ENCODE measurements around the gene PLXNA2.

The PLXNA2 gene

DNA sequence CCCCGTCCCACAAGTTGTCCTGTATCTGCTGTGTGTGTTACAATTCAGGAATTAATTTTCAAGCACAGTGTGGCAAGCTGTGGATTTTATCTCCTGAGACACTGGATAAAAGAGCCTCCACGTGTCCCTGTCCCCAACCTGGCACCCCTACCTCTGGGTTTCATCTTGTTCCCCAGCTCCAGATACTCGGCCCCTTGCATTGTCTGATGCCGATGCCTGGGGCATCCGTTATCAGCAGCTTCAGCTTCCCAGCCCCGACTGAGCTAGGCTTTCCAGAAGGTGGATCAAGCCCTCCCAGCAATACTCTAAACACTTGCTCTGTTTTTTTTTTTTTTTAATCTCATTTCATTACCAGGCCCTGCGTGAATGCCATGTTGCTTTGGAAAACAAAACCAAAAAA is 159.4 kb downstream of the PLXNA2 start:
- no peak for DNase-seq

DNA sequence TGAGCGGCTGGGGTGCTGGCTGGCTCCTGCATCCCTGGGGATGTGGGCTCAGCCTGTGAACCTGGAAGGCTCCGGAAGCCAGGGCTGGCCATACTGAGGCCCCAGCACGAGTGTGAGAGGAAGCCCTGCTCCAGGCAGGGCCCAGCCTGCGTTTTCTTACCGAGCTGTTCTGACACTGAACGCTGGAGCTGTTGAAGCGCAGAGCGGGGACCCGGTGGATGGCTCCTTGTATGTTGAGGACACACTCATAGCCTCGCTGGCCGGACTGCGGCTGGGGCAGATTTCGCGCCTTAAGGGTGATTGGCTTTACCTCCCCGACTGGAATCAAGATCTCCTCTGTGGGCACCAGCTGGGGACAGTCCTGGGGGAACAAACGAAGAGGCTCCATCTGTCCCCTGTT is 160.0 kb downstream of the PLXNA2 start:
- no peak for DNase-seq

DNA sequence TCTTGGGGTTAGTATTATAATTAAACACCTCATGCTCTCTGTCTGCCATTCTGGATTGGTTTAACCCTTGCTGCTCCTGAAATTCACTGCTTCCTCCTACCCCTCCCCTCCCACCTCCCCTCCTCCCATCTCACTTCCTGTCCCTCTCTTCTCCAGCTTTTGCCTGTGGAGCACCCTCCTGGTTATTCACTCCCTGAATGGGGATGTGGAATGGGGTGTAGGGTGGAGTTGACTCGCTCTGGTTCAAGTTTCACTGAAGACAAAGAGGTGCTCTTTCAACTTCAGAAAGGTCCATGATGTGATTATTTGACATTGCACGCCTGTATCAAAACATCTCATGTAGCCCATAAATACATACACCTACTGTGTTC is 160.5 kb downstream of the PLXNA2 start:
- DNase-seq, result no peak

DNA sequence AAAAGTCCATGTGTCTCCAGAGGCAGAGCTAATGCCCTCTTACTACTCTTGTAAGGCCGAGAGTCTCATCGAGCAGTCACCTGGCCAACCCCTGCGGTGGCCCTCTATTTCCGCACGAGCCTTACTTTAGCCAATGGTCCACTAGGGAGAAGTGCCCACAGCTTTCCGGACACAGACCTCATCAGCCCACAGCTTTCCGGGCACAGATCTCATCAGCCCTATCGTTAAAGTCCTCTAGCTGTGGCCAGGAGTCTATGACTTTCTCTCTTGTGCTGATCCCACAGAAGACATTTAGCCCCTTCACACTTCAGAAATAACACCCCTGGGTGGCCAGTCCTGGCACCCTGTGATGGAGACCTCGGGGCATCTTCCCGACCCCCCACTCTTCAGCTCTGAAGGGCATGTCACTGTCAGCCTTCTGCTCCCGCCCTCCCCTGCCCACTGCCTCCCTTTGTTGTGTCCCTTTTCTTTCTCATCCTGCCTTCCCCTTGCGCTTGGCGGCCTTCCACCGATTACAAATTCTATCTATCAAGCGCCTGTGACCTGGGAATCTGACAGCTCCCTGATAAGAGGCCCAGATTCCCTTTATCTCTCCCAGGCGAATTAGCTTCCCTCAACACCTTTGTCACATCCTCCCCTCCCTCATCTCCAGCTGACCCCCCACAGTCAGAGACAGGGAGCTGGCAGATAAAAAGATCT is 161.0 kb downstream of the PLXNA2 start:
- DNase-seq, result no peak

DNA sequence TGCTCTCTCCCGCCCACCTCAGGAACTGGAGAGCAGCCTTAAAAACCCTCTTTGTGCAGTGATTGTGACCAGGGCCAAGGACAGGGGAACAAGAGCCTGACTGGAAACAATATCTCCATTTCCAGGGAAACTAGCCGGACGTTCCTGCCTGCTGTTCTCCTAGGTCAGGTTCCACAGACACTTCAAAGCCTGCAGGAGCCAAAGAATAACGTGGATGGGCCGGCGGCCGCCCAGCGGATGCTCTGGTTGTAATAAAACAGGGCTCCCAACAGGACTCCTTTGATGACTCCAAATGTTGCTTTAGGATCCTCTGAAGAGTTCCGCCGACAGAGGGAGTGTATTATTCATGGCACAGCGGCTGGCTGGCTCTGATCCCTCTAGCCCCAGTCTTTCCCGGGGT is 162.2 kb downstream of the PLXNA2 start:
- DNase-seq, result no peak

DNA sequence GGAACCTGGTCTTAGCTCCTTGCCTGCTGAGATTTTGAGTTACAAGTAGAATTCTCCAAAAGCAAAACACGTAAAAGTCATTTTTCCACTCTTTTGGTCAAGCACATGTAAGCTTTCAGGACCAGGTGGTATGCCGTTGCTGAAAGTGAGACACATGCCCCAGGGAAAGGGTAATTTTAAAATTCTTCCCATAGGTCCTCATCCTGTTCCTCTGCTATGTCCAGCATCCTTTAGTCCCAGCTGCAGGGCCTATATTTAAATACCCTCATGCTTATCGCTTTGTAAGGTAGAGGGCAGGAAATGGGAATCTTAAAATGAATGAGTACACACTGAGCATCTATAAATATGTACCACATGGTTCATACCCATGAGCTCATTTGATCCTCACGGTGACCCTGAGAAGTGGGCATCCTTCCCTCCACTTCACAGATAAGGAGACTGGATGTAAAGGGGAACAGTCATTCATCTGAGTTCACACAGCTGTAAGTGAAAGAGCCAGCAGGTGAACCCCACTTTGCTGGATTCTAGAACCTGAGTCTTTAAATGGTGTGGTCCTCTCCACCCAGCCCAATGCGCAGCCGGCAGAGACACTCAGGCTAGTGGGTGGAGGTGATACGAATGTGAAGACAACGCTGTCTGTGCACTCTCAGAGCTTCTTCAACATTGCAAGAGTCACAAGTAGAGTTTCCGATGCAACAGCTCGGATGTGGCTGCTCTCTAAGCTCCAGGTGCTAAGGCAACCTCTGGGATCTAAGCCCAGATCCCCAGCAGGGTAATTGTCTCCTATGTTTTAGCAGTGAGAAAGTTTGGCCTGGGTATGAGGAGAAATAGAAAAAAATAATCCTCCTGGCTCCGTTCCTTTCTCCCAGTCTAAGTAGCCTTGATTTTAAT is 163.5 kb downstream of the PLXNA2 start:
- DNase-seq, result no peak

DNA sequence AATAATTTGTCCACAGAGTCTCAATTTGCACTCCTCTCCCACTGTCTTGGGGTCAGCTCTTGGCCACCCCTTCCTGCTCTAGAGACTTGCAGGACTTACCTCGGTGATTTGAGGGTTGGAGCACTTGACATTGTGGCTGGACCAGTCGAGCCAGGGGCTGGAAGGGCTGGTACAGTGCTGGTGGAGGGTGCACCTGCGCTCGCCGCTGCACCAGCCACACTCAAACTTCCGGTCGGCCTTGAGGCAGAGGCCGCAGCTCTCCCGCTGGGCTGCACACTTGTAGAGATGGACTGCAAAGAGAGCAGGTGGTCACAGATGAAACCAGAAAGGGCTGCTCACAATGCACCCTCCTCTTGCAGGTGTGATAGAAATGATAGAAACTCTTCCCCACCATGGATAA is 165.0 kb downstream of the PLXNA2 start:
- no peak for DNase-seq

DNA sequence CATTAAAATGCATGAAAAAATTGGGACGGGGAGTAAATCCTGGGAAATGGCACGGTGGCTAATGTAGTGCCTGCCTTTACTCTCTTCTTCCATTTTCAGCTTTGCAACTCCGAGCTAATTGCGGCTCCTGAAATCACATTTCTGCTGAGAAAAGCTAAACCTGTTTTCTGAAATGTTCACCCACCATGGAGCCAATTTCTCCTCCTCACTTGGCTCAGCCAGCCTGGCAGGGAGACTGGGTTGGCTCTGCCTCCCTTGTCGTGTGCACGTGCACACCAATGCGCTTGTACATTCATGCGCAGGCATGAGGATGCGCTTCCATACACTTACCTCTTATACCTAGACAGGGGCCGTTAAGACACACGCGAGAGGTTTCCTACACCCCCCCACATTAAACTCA is 165.4 kb downstream of the PLXNA2 start:
- DNase-seq, result no peak

DNA sequence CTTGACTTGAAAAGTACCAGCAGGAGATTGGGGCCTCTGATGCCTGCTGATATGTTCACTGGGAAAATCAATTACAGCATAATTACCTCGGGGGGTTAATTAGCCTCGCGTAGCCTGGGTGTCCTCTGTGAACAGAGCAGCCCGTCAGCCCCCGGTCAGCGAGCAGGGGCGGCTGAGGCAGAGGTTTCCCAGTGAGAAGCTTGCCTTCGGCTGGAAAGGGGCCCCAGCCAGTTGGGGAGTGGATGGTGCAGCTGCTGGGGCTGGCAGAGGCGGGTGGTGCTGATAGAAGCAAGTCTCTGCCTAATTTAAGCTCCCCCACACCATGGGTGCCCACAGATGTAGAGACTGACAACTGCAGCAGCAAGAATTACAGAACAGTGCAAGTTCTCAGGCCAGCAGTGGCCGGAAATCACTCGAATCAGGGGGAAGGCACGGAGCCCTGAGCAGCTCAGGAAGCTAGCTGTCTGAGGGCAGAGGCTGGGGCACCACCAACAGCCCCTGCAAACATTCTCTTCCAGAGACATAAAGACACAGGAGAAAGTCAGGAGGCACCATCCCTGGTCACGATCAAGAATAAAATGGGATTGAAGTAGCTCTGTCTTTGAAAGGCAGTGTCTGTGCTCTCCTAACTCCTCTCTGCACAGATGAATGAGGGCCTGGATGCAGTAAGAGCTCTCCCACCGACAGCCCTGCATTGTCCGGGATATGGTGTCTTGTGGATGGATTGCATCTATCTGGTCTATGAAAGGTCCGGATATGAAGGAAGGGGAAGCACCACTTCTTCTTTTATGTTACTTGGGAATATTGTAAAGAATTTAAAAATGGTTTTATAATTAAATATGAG is 166.7 kb downstream of the PLXNA2 start:
- DNase-seq, result no peak

DNA sequence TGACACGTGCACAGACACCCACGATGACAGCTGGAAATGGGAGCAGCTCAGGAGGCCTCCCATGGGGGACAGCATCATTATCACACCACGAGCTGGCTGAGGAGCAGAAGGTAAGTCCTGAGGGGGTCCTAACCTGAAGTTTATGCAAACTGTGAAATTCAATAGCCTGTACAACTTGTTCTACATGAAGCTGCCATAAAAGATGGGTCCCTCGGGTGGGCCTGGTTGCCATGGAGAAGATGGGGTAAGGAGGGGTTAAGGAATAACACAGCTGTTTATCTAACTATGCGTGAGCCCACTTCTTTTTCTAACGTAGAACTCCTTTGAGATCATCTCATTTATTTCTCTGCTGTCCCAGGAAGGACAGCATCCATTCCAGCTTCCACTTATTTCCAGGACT is 169.8 kb downstream of the PLXNA2 start:
- DNase-seq, result no peak

DNA sequence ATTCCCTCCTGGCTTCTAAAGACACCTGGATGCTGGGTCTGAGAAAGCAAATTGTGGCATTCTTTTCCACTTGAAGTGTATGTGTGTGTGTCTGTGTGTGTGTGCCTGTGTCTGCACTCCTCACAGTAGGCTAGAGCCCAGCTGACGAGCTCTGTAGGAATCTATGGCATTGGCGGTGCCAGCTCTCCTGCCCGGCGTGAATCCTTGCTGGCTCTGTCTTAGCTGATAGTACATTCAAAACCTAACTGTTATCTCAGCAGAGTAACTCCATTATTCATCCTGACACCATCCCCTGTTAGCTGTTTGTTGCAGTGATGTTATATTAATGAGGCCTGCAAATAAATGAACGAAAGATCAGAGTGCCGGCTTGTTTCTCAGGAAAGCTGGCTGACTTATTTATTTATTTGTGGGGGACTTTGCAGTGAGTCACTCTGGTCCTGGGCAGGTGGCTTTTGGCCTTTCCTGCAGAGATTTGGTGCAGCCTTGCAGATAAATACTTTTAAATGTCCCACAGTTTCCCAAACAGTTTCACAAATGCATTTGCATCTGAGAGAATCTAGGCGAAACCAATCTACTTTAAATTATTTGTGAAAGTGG is 172.7 kb downstream of the PLXNA2 start:
- no peak for DNase-seq

DNA sequence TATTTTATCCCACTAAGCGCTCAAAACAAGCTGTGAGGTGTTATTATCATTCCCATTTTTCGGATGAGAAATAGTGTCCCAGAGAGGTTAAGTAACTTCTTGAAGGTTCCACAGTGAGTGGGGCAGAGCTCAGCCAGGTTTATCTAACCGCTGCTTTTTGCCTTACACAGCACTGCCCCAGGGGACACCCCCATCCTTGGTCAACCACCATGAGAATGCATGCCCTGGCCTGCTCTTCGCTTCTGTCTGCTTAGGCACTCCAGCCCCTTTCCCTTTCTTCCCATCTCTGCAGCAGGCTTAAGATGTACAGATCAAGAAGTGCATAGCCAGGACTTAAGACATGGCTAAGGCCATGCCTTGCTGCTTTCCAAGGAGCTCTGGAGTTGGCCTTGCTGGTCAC is 174.3 kb downstream of the PLXNA2 start:
- DNase-seq, result no peak

DNA sequence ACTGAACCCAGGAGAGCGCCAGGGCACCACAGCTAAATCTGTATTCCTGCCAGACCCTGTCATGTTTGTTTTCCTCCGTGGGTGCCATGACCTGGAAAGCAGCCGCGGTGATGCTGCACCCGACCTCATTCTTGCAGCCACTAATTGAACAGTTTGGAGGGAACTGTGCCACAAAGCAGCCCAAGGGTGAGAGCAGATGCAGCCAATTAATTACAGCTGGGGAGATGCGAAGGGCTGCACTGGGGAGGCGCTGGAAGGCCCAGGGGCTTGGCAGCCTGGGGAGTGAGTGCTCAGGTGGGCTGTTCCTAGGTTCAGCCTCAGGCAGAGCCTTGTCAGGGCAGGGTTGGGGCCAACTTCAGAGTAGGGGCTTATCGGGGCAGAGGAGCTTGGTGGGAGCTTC is 174.9 kb downstream of the PLXNA2 start:
- DNase-seq, result no peak

DNA sequence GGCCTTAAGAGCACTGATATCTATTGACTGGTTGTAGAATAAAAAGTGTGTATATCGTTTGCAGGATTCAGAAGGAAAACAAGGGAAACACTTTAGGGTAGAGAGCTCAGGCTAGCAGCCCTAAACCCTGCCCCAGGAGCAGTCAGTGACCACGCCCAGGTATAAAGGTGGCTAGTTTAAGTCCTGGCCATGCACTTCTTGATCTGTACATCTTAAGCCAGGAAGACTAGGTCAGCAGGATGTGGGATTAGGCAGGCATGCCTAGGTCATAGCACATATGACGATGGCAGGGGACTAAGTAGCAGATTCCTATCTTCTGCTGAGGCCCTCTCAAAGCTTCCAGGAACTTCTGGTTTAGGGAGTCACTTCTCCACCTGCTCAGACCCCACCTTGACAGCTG is 175.3 kb downstream of the PLXNA2 start:
- DNase-seq, result no peak

DNA sequence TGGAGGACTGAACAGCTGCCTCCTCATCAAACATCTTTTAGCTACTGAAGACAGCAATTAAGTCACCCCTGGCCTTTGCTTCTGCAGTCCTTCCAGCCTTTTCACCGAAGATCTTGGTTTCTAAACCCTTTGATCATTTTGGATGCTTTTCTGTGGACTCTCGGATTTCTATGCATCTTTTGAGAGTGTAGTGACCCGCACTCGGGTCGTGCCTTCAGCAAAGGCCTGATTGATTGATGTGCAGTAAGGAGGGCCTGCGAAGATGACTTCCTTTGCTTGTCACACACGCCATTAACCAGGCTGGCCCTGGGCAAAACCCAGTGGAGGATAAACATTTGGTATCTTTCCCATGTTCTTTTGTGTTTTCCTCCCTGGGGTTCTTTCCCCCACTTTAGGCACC is 175.8 kb downstream of the PLXNA2 start:
- DNase-seq, result no peak

DNA sequence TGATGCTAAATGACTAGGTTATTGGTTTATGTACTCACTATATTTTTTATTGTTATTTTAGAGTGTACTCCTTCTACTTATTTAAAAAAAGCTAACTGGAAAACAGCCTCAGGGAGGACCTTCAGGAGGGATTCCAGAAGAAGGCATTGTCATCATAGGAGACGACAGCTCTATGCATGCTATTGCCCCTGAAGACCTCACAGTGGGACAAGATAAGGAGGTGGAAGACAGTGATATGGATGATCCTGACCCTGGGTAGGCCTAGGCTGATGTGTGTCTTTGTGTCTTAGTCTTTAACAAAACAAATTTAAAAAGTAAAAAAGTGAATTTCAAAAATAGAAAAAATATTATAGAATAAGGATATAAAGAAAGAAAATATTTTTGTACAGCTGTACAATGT is 177.6 kb downstream of the PLXNA2 start:
- no peak for DNase-seq

DNA sequence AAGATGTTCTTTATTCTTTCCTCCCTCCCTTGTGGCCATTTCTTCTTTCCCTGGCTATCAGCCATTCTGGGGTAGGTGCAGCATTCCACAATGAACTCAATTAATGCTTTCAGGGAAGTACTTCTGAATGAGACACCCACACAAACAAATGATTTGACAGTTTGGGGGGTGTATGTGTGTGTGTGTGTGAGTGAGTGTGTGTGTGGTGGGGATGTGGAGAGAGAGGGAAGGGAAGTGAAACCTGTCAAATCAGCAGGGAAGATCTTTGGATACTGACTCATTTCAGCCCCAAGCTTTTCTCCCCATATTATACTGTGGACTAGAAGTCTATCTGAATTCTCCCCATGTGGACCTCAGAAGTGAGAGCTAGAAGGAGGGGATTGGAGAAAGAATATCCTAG is 178.3 kb downstream of the PLXNA2 start:
- peak; percentile 96 for DNase-seq

DNA sequence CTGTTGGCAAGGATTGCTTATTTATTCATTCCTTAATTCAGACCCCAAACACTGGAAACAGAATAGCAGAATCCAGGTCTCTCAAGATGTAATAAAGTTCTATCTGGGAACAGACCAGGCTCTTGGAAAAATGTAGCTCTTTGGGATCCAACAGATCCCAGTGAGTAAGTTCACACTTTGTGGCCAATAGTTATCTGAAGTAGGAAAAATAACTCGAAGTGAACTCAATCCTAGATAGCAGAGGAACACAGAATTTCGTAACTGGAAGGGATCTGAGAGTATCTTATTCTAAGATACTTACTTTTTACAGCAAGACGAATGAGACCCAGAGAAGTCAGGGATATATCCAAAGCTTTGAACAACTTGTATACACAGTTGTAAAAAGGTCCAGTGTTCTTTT is 182.6 kb downstream of the PLXNA2 start:
- no peak for DNase-seq

DNA sequence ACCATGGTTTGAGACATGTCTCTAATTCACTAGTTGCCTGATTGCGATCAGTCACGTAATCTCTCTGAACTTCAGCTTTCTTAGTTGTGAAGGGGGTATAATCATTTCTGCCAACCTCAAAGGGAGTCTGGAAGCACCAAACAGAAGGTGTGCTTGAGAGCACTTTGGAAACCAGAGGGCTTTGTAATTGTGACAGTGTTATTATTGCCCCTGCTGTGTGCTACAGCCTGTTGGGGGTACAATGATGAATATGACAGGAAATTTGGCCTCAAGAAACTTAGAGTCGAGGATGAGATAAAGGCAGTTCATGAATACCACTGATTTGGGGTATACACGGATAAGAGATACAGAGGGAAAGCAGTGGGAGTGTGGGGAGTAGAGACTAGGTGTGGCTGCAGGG is 183.1 kb downstream of the PLXNA2 start:
- no peak for DNase-seq

DNA sequence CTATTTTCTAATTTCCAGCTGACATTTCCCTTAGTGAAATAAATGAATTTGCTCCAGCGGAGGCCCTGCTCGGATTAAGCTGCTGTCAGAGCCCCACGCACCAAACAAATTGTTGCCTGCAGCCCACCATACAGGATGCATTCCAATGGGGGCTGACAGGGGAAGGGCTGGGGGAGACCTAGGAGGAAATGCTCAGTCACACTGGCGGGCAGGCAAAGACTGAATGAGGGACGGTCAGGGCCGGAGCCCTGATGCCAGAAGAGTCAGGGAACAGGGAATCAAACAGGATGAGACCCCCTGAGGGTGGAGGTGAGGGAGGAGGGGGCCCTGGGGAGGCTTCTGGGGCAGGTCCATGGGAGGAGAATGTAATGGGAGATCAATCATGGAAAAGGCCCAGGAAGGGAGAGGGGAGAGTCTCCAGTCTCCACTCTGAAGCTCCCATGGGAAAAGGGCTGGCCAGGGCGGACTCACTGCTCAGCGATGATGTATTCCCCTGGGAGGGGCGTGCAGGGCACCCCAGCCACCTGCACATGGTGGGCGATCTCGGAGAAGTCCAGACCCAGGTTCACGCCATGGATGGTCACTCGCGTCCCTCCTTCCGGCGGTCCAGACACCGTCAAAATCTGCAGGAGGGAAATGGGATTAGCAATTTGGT is 183.8 kb downstream of the PLXNA2 start:
- DNase-seq, result no peak

DNA sequence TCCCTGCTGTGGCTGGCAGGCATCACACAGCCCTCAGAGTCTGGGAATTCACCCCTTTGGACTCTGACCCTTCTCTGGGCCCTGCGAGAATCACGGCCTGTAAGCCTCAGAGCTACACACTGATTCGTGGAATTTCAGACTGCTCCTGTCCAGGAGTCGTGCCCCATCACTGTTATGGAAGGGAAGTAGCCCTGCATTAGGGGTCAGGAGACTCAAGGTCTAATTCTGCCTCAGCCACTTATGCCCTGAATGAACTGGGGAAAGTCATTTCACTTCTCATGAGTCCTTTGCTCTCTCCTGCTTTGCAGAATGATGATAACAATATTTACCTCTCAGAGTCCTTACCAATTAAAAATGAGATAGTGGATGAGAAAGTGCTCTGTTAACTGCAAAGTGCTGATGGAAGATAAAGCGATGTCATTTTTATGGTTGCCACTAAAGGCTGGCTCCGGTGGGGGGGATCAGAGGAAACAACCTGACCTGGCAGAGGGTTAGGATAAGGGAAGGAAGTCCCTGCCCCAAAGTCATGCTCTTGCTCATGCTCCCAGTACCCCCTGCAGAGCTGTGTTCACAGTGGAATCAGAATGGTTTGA is 184.7 kb downstream of the PLXNA2 start:
- DNase-seq, result no peak

DNA sequence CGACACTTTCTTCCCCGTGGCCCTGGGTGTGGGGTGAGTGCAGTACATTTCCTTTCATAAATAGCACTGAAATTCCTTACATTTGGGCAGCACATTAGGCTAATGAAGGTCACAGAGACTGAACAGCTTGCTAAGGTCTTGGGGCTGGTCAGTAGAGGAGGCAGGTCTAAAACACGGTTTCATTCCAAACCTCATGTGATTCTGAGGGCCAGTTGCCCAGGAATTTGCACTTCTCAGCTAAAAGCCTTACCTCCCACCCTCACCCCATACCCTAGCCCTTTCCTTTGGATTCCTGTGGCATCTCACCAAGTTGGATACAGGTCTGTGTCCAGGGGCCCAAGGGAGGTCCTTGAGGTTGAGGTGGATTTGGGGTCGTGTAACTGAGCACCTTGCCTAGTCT is 185.4 kb downstream of the PLXNA2 start:
- no peak for DNase-seq

All from MV-4-11 (cell line).